ENCODE data around the gene MYO6.

Gene MYO6

GRCh38 chr6:75770844-75771243 is 21.8 kb downstream of the MYO6 start:
- DNase-seq = no peak

GRCh38 chr6:75775219-75775618 is 26.2 kb downstream of the MYO6 start:
- peak; percentile 30 to 80 for DNase-seq

GRCh38 chr6:75776461-75776860 is 27.4 kb downstream of the MYO6 start:
- no peak for DNase-seq

GRCh38 chr6:75778757-75779156 is 29.7 kb downstream of the MYO6 start:
- no peak for DNase-seq

GRCh38 chr6:75786152-75786551 is 37.1 kb downstream of the MYO6 start:
- no peak for DNase-seq

- DNase-seq = no peak
Measured at GRCh38 chr6:75788894-75789293, 39.9 kb downstream of the MYO6 start.

- DNase-seq = no peak
Measured at GRCh38 chr6:75791881-75792280, 42.8 kb downstream of the MYO6 start.

GRCh38 chr6:75794351-75794846 is 45.4 kb downstream of the MYO6 start:
- no peak for DNase-seq

GRCh38 chr6:75794954-75795739 is 46.1 kb downstream of the MYO6 start:
- no peak for DNase-seq

- DNase-seq = no peak
Measured at GRCh38 chr6:75796723-75797122, 47.7 kb downstream of the MYO6 start.

- peak in 1 of 2 experiments; percentile 62 for DNase-seq
Measured at GRCh38 chr6:75800133-75800532, 51.1 kb downstream of the MYO6 start.

GRCh38 chr6:75800708-75801505 is 51.9 kb downstream of the MYO6 start:
- DNase-seq = no peak

- no peak for DNase-seq
Measured at GRCh38 chr6:75802366-75802765, 53.3 kb downstream of the MYO6 start.

GRCh38 chr6:75808507-75808906 is 59.5 kb downstream of the MYO6 start:
- DNase-seq = no peak

GRCh38 chr6:75812560-75812959 is 63.5 kb downstream of the MYO6 start:
- no peak for DNase-seq

- no peak for DNase-seq
Measured at GRCh38 chr6:75813476-75814250, 64.6 kb downstream of the MYO6 start.

- no peak for DNase-seq
Measured at GRCh38 chr6:75815756-75816155, 66.7 kb downstream of the MYO6 start.

GRCh38 chr6:75818098-75818855 is 69.2 kb downstream of the MYO6 start:
- DNase-seq = no peak

GRCh38 chr6:75819776-75820487 is 70.9 kb downstream of the MYO6 start:
- no peak for DNase-seq

- DNase-seq = no peak
Measured at GRCh38 chr6:75824160-75824559, 75.1 kb downstream of the MYO6 start.

- no peak for DNase-seq
Measured at GRCh38 chr6:75827163-75827562, 78.1 kb downstream of the MYO6 start.

Data from NCI-H187 (cell line).